Panc1 (cell line): ENCODE data around the gene C1QC. TPM values are rescaled to one million over a fixed set of nuclear protein-coding genes. Genes with fewer than 3 reads are reported as not detected.

Experiments
- ATAC-seq: fragments of 200-7000 bp; cut with Tn5 transposase; 2 replicates; pipeline ENCODE4 v1.9.1; 2020; ENCODE audit warnings: mild to moderate bottlenecking, moderate library complexity
- BruUV-seq: library from RNA; stranded (reverse); fragments of 400-500 nt; replicated peaks from 2 replicates; lab custom pipeline; 2021; lab: Mats Ljungman, UMichigan
- CTCF ChIA-PET: fragments of 300-600 bp; sonication (Branson Sonifier 250); formaldehyde crosslinking; loops from one replicate; lab custom pipeline; 2022; ENCODE audit warnings: antibody characterized with exemption; lab: Charles Lee
- POLR2A ChIA-PET: fragments of 300-600 bp; sonication (Branson Sonifier 250); formaldehyde crosslinking; loops from one replicate; lab custom pipeline; 2022; ENCODE audit warnings: antibody characterized with exemption; lab: Charles Lee
- DNase-seq: peaks from one replicate; pipeline ENCODE4 v3.0.0-alpha.2; 2010; ENCODE audit warnings: low read depth, low spot score
- H3K27ac ChIP-seq: 2 replicates; pipeline ENCODE4 v1.5.1; 2011; ENCODE audit warnings: mild to moderate bottlenecking, low read length, inconsistent platforms
- H3K27me3 ChIP-seq: fragments of 200-500 bp; sonication (Bioruptor generic); 2 replicates; pipeline ENCODE4 v1.6.0; 2014; ENCODE audit warnings: low read length, inconsistent platforms; ENCODE audit not compliant: control insufficient read depth, insufficient read depth
- H3K36me3 ChIP-seq: fragments of 200-500 bp; sonication (Bioruptor generic); 2 replicates; pipeline ENCODE4 v1.5.1; 2014; ENCODE audit warnings: inconsistent platforms, mild to moderate bottlenecking, low read length, moderate library complexity; ENCODE audit not compliant: control insufficient read depth, insufficient read depth
- H3K4me1 ChIP-seq: 2 replicates; pipeline ENCODE4 v1.5.1; 2011; ENCODE audit warnings: inconsistent platforms, mild to moderate bottlenecking, low read length, moderate library complexity; ENCODE audit not compliant: control insufficient read depth, insufficient read depth
- H3K4me3 ChIP-seq, 2 experiments: 2 replicates each; pipeline ENCODE4 v1.5.1; 2011 to 2012; ENCODE audit warnings: low read depth in 2 of 2, low read length in 2 of 2, mild to moderate bottlenecking in 2 of 2, inconsistent platforms in 1 of 2, moderate library complexity in 1 of 2
- H3K9me3 ChIP-seq: fragments of 200-500 bp; sonication (Bioruptor generic); 2 replicates; pipeline ENCODE4 v1.5.1; 2014; ENCODE audit warnings: low read depth, mild to moderate bottlenecking, inconsistent platforms, low read length, moderate library complexity; ENCODE audit not compliant: control insufficient read depth, insufficient read depth
- POLR2AphosphoS5 ChIP-seq: IDR thresholded peaks from 2 replicates; pipeline ENCODE4 v1.6.1; 2012; ENCODE audit warnings: mild to moderate bottlenecking, low read depth, low read length, moderate library complexity
- SIN3A ChIP-seq: IDR thresholded peaks from 2 replicates; pipeline ENCODE4 v1.6.1; 2012; ENCODE audit warnings: low read depth, mild to moderate bottlenecking, low read length, moderate library complexity, borderline replicate concordance; ENCODE audit not compliant: insufficient read depth
- TCF7L2 ChIP-seq: IDR thresholded peaks from 2 replicates; pipeline ENCODE4 v1.6.1; 2011; ENCODE audit warnings: mild to moderate bottlenecking, low read depth, low read length, inconsistent platforms
- in situ Hi-C: cut with HindIII; loops from 2 replicates; pipeline ENCODE4 v1.10.0; 2016; ENCODE audit warnings: low sequenced_read_pairs, low pct_unique_long_range_greater_than_20kb
- intact Hi-C: fragments of 100-400 bp; cut with micrococcal nuclease; formaldehyde crosslinking; loops from one replicate; pipeline ENCODE4 v1.10.0; 2022; ENCODE audit not compliant: unreplicated experiment
- total RNA-seq: library from RNA; stranded (reverse); gene quantifications from one replicate; pipeline ENCODE4 v1.2.1, GENCODE V29; 2021; ENCODE audit not compliant: unreplicated experiment
- TF ChIP-seq, protein P1 (sequence below): fragments of 450-650 bp; IDR thresholded peaks from 2 replicates; pipeline ENCODE4 v1.5.1; 2017; ENCODE audit warnings: mild to moderate bottlenecking
- TF ChIP-seq, protein P2 (sequence below), 2 experiments: IDR thresholded peaks; 2 replicates each; pipeline ENCODE4 v1.6.1; 2011 to 2012; ENCODE audit warnings: low read depth in 2 of 2, control low read depth in 1 of 2, low read length in 1 of 2, mild to moderate bottlenecking in 1 of 2, moderate library complexity in 1 of 2; ENCODE audit not compliant: insufficient read depth in 1 of 2

C1QC gene
- total RNA-seq, 1 experiment from 2014 or later: 0.64 TPM

- Histone ChIP-seq H3K27me3 (no peaks in the 10 kb centered on the region; the same call in 1 of the 2 replicates), H3K27ac (no peak overlapping the region), H3K4me3 (no peak overlapping the region), H3K9me3 (no peaks in the 10 kb centered on the region), H3K36me3 (no peaks in the 10 kb centered on the region), H3K4me1 (no peaks in the 10 kb centered on the region)
- ATAC-seq (no peak), DNase-seq (no peak)
- intact Hi-C loops: no loop called here
- ChIA-PET POLR2A (no interaction called here), CTCF (interaction anchor here (0.6 kb wide), 1 partner anchor 146 kb away, joined by 9 read pairs; no protein-coding TSS in a partner anchor)
- no TSS peak for BruUV-seq
- in situ Hi-C loops: no loop called here
- TF ChIP-seq, protein P1, sequence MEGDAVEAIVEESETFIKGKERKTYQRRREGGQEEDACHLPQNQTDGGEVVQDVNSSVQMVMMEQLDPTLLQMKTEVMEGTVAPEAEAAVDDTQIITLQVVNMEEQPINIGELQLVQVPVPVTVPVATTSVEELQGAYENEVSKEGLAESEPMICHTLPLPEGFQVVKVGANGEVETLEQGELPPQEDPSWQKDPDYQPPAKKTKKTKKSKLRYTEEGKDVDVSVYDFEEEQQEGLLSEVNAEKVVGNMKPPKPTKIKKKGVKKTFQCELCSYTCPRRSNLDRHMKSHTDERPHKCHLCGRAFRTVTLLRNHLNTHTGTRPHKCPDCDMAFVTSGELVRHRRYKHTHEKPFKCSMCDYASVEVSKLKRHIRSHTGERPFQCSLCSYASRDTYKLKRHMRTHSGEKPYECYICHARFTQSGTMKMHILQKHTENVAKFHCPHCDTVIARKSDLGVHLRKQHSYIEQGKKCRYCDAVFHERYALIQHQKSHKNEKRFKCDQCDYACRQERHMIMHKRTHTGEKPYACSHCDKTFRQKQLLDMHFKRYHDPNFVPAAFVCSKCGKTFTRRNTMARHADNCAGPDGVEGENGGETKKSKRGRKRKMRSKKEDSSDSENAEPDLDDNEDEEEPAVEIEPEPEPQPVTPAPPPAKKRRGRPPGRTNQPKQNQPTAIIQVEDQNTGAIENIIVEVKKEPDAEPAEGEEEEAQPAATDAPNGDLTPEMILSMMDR: peak; percentile 32; the same call in 1 of the 2 replicates
- TF ChIP-seq SIN3A: no peak
Observed at GRCh38 chr1:22639286-22639685, 4.1 kb upstream of the C1QC start.

DNA sequence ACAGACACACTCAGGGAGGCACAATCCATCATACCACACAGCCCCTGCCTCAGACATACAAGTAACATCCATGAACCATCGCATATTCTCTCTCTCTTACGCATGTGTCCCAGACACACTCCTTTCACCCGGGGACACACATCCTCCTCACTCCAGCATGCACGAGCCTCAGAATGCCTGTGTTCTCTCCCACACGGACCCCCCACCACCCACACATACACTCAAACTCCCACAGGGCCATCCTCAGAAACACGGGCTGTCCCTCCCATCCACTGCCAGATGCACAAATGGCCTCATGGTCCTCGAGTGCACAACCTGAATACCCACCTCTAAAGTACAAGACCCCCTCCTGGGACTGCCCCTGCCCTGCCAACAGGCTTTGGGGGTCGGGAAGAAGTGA is 2.2 kb upstream of the C1QC start:
- no peak overlapping the region for H3K27ac ChIP-seq
- no peaks in the 10 kb centered on the region for H3K9me3 ChIP-seq
- in situ Hi-C loops (no loop called here), intact Hi-C loops (loop anchor here (5.0 kb wide), 1 partner anchor 114 kb away; no protein-coding TSS in a partner anchor)
- no peak overlapping the region for H3K4me3 ChIP-seq
- no peaks in the 10 kb centered on the region for H3K4me1 ChIP-seq
- ATAC-seq: no peak
- ChIA-PET POLR2A (no interaction called here), CTCF (interaction anchor here (0.6 to 2.1 kb wide), 3 partner anchors 98 to 101 kb away, joined by 5 to 9 read pairs (median 7); no protein-coding TSS in a partner anchor)
- TF ChIP-seq, protein P2, sequence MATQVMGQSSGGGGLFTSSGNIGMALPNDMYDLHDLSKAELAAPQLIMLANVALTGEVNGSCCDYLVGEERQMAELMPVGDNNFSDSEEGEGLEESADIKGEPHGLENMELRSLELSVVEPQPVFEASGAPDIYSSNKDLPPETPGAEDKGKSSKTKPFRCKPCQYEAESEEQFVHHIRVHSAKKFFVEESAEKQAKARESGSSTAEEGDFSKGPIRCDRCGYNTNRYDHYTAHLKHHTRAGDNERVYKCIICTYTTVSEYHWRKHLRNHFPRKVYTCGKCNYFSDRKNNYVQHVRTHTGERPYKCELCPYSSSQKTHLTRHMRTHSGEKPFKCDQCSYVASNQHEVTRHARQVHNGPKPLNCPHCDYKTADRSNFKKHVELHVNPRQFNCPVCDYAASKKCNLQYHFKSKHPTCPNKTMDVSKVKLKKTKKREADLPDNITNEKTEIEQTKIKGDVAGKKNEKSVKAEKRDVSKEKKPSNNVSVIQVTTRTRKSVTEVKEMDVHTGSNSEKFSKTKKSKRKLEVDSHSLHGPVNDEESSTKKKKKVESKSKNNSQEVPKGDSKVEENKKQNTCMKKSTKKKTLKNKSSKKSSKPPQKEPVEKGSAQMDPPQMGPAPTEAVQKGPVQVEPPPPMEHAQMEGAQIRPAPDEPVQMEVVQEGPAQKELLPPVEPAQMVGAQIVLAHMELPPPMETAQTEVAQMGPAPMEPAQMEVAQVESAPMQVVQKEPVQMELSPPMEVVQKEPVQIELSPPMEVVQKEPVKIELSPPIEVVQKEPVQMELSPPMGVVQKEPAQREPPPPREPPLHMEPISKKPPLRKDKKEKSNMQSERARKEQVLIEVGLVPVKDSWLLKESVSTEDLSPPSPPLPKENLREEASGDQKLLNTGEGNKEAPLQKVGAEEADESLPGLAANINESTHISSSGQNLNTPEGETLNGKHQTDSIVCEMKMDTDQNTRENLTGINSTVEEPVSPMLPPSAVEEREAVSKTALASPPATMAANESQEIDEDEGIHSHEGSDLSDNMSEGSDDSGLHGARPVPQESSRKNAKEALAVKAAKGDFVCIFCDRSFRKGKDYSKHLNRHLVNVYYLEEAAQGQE (IDR thresholded peaks at IDR 0.05; ENCODE audit: insufficient read depth in 1 of 2, low read depth in 2 of 2, low read length in 1 of 2): no peak
- no peak for TF ChIP-seq SIN3A
- no peak for TF ChIP-seq TCF7L2
- no peaks in the 10 kb centered on the region for H3K27me3 ChIP-seq
- no TSS peak for BruUV-seq
- no peaks in the 10 kb centered on the region for H3K36me3 ChIP-seq
- no peak for DNase-seq

DNA sequence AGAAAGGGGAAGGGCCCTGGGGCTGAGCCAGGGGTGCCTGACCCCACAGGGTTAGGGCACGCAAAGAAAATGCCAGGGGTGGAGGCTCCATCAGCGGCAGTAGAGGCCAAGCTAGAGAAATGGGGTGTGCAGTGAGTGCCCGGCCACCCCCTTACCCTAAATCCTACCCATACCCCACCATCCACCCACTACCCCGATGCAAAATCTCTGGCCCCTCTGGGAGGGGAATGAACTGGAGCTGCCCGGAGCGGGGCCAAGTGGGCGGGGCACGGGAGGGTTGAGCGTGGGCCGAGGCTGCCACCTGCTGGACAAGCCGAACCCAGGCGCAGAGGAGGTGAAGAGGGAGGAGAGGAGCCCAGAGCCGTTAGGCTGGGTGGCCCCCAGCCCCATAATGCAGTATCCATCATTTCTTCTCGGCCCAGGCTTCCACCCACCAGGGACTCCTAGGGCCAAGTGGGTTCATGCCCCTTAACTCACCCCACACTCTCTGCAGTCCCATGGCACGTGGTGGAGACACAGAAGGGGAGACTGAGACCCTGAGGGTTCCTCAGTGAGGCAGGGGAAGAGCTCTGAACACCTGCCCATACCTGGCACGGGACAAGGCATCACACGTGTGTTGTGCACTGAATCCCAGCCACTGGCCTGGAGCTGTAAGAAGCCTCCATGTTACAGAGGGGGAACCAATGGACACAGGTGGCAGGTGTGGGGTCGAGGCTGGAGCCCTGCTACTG is 1.4 kb upstream of the C1QC start:
- in situ Hi-C loops: no loop called here
- Histone ChIP-seq H3K4me1 (no peaks in the 10 kb centered on the region), H3K9me3 (no peaks in the 10 kb centered on the region), H3K4me3 (peak overlapping the region in 1 of 2 experiments; percentile 32; a peak in 2 of 4 replicates), H3K27ac (no peak overlapping the region), H3K27me3 (no peaks in the 10 kb centered on the region), H3K36me3 (no peaks in the 10 kb centered on the region)
- ChIA-PET POLR2A (no interaction called here), CTCF (interaction anchor here (0.6 to 2.1 kb wide), 2 partner anchors 99 to 102 kb away, joined by 7 to 9 read pairs; no protein-coding TSS in a partner anchor)
- intact Hi-C loops: loop anchor here (1.0 to 5.0 kb wide), 2 partner anchors 115 to 222 kb away; no protein-coding TSS in a partner anchor
- ATAC-seq (peak; percentile 90), DNase-seq (peak; percentile 18)
- TF ChIP-seq, protein P1: peak; percentile 95
- no peak for TF ChIP-seq TCF7L2
- no peak for TF ChIP-seq POLR2AphosphoS5
- TF ChIP-seq, protein P2 (IDR thresholded peaks at IDR 0.05; ENCODE audit: insufficient read depth in 1 of 2, low read depth in 2 of 2, low read length in 1 of 2): no peak
- BruUV-seq: no TSS peak
